Subcutaneous abdominal adipose tissue (tissue), 5 donors: ENCODE results near the gene IER2.
"Not testable (repeated sequence)": the region's sequence is repeated elsewhere in the genome, so short reads cannot be mapped to it uniquely, and the experiment has no call there.

ENCODE experiments used
- H3K27ac ChIP-seq: one replicate; pipeline ENCODE4 v1.7.0; 2013; ENCODE audit warnings: low read depth, mild to moderate bottlenecking, inconsistent platforms, low read length, moderate library complexity
- H3K27me3 ChIP-seq, 5 donors: one replicate each; pipeline ENCODE4 v1.7.0; 2013; ENCODE audit warnings: low read length in 5 of 5, inconsistent platforms in 1 of 5; ENCODE audit not compliant: control insufficient read depth in 5 of 5, insufficient read depth in 4 of 5
- H3K36me3 ChIP-seq, 5 donors: one replicate each; pipeline ENCODE4 v1.7.0; 2013; ENCODE audit warnings: low read length in 5 of 5; ENCODE audit not compliant: control insufficient read depth in 5 of 5, insufficient read depth in 5 of 5
- H3K4me1 ChIP-seq, 5 donors: one replicate each; pipeline ENCODE4 v1.7.0; 2013; ENCODE audit warnings: low read length in 5 of 5, mild to moderate bottlenecking in 3 of 5, moderate library complexity in 1 of 5; ENCODE audit not compliant: control insufficient read depth in 5 of 5, insufficient read depth in 5 of 5
- H3K4me3 ChIP-seq, 5 donors: one replicate each; pipeline ENCODE4 v1.7.0; 2013; ENCODE audit warnings: low read length in 5 of 5, low read depth in 1 of 5
- H3K9ac ChIP-seq, 5 donors: one replicate each; pipeline ENCODE4 v1.7.0; 2013; ENCODE audit warnings: low read length in 5 of 5, mild to moderate bottlenecking in 4 of 5, moderate library complexity in 3 of 5
- H3K9me3 ChIP-seq, 5 donors: one replicate each; pipeline ENCODE4 v1.7.0; 2013; ENCODE audit warnings: low read length in 5 of 5; ENCODE audit not compliant: control insufficient read depth in 5 of 5
- donor health status: healthy.
- donor health status: healthy.
- donor health status: healthy.
- donor health status: healthy.
- donor health status: healthy.

Gene IER2

DNA sequence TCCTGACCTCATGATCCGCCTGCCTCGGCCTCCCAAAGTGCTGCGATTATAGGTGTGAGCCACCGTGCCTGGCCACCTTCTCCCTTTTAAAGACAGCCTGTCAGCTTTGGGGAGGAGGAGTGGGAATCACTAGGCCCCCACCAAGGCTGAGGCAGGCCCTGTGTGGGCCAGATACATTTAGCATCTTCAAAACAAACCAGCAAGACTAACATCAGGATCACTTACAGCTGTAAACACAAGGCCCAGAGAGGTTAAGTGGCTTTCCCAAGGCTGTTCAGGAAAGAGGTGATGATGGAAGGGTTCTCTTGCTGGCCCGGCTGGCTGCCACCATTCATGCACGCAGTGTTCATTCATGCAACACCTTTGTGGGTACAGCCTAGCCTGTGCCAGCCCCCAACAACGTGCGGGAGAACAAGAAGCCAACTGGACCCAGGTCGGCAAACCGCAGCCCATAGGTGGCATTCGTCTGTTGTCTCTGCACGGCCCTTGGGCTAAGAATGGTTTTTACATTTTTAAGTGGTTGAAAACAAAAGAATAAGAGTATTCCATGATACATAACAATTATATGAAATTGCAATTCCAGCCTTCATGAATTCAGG is 23.0 kb downstream of the IER2 start:
- Histone ChIP-seq H3K9ac (no peak overlapping the region), H3K4me1 (peaks cover 2 to 25% (median 13%) of the 10 kb centered on the region in 5 donors), H3K4me3 (no peak overlapping the region), H3K36me3 (no peaks in the 10 kb centered on the region), H3K9me3 (no peaks in the 10 kb centered on the region), H3K27me3 (no peaks in the 10 kb centered on the region), H3K27ac (peak overlapping the region; percentile 50)

DNA sequence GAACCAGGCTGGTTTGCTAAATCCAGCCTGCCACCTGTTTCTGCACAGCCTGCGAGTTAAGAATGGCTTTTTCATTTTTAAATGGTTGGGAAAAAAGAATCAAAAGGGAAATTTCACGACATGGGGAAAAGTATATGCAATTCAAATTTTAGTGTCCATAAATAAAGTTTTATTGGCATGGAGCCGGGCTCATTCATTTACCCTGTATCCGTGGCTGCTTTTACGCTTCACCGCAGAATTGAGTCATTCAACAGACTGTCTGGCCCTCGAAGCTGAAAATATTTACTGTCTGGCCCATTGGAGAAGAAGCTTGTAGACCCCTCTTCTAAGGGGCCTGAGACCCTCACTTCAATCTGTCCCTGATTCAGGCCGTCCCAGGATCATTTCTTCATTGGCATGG is 26.1 kb downstream of the IER2 start:
- Histone ChIP-seq H3K27ac (no peak overlapping the region), H3K27me3 (no peaks in the 10 kb centered on the region), H3K4me1 (peaks cover 0 to 18% (median 13%) of the 10 kb centered on the region in 5 donors), H3K4me3 (no peak overlapping the region), H3K9ac (no peak overlapping the region), H3K9me3 (no peaks in the 10 kb centered on the region), H3K36me3 (no peaks in the 10 kb centered on the region)

DNA sequence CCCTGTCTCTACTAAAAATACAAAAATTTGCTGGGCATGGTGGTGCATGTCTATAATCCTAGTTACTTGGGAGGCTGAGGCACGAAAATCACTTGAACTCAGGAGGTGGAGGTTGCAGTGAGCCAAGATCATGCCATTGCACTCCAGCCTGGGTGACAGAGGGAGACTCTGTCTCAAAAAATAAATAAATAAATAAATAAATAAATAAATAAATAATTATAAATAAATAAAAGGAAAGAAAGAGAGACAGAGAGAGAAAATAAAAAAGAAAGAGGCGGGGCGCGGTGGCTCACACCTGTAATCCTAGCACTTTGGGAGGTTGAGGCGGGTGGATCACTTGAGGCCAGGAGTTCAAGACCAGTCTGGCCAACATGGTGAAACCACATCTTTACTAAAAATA is 27.4 kb downstream of the IER2 start:
- H3K9me3 ChIP-seq, H3K27ac ChIP-seq, H3K9ac ChIP-seq, H3K36me3 ChIP-seq, H3K27me3 ChIP-seq, H3K4me3 ChIP-seq: not testable (repeated sequence)
- H3K4me1 ChIP-seq, result peaks cover 0 to 21% (median 15%) of the 10 kb centered on the region in 5 donors

DNA sequence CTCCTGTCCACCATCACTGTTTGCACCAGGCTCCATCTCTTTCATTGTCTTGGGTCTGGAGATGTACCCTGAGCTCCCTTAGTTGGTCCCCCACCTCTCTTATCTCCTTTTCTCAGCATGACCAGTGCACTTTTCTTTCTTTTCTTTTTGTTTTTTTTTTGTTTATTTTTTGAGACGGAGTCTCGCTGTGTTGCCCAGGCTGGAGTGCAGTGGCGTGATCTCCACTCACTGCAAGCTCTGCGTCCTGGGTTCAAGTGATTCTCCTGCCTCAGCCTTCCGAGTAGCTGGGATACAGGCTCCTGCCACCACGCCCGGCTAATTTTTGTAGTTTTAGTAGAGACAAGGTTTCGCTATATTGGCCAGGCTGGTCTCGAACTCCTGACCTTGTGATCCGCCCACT is 28.1 kb downstream of the IER2 start:
- H3K9ac ChIP-seq, H3K4me3 ChIP-seq, H3K9me3 ChIP-seq, H3K27ac ChIP-seq, H3K36me3 ChIP-seq, H3K27me3 ChIP-seq: not testable (repeated sequence)
- peaks cover 0 to 15% (median 9%) of the 10 kb centered on the region in 5 donors for H3K4me1 ChIP-seq

DNA sequence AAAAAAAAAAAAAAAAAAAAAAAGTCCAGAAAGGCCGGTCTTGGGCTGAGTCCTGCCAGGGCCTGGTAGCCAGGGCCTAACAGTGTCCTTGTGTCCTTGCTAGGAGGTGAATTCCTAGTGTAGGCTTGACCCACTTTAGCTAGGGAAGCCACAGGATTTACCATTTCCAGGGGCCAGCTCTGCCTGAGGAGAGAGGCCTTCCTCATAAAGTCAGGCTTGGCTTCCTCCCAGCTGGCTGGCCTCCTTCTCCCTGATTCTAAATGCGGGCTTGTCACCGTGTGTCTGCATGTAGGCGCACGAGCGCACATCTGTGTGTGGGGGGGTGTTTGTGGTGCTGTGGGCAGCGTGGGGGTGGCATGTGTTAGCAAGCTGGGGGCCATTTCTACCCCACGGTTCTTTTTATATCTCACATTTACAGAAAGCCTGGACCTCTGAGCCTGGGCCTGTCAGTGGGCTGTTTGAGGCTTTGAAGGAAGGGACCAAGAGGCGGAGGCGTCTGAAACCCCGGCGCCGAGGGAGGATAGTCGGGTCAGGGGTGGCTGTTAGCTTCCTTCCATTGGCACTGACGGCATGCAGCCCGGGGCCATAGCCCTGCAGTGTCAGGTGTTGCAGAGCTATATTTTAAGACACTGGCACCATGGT is 31.7 kb downstream of the IER2 start:
- Histone ChIP-seq H3K36me3 (no peaks in the 10 kb centered on the region), H3K9me3 (no peaks in the 10 kb centered on the region), H3K4me3 (no peak overlapping the region), H3K9ac (peak overlapping the region in 1 of 5 donors; percentile 48), H3K4me1 (peaks cover 0 to 14% (median 9%) of the 10 kb centered on the region in 5 donors), H3K27me3 (no peaks in the 10 kb centered on the region), H3K27ac (no peak overlapping the region)

DNA sequence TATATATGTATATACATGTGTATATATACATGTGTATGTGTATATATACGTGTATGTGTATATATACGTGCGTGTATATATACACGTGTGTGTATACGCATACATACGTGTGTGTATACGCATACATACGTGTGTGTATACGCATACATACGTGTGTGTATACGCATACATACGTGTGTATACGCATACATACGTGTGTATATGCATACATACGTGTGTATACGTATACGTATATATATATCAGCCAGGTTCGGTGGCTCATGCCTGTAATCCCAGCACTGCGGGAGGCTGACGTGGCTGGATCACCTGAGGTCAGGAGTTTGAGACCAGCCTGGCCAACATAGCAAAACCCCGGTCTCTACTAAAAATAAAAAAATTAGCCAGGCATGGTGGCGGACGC is 34.7 kb downstream of the IER2 start:
- H3K36me3 ChIP-seq, result not testable (repeated sequence)

DNA sequence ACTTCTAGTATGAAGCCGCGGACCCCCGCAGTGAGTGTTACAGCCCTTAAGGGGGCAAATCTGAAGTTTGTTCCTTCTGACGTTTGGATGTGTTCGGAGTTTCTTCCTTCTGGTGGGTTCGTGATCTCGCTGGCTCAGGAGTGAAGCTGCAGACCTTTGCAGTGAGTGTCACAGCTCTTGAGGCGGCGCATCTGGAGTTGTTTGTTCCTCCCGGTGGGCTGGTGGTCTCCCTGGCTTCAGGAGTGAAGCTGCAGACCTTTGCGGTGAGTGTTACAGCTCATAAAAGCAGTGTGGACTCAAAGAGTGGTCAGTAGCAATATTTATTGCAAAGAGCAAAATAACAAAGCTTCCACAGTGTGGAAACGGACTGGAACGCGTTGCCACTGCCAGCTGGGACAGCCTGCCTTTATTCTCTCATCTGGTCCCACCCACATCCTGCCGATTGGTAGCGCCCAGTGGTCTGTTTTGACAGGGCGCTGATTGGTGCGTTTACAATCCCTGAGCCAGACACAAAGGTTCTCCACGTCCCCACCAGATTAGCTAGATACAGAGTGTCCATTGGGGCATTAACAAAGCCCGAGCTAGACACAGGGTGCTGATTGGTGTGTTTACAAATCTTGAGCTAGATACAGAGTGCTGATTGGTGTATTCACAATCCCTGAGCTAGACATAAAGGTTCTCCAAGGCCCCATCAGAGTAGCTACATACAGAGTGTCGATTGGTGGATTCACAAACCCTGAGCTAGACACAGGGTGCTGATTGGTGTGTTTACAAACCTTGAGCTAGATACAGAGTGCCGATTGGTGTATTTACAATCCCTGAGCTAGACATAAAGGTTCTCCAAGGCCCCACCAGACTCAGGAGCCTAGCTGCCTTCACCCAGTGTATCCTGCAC is 35.8 kb downstream of the IER2 start:
- not testable (repeated sequence) for H3K27ac ChIP-seq, H3K4me3 ChIP-seq, H3K27me3 ChIP-seq, H3K9me3 ChIP-seq, H3K9ac ChIP-seq, H3K36me3 ChIP-seq
- H3K4me1 ChIP-seq, result peaks cover 0 to 16% (median 9%) of the 10 kb centered on the region in 5 donors

More for the DNA sequence above, 34.7 kb downstream of the IER2 start:
- not testable (repeated sequence) for H3K4me3 ChIP-seq, H3K9ac ChIP-seq, H3K9me3 ChIP-seq, H3K27ac ChIP-seq, H3K27me3 ChIP-seq
- peaks cover 0 to 17% (median 9%) of the 10 kb centered on the region in 5 donors for H3K4me1 ChIP-seq

DNA sequence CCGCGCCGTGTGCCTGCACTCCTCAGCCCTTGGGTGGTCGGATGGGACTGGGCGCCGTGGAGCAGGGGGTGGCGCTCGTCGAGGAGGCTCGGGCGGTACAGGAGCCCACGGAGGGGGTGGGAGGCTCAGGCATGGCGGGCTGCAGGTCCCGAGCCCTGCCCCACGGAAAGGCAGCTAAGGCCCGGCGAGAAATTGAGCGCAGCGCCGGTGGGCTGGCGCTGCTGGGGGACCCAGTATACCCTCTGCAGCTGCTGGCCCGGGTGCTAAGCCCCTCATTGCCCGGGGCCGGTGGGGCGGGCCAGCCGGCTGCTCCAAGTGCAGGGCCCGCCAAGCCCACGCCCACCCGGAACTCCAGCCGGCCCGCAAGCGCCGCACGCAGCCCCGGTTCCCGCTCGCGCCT is 36.5 kb downstream of the IER2 start:
- H3K4me3 ChIP-seq, result not testable (repeated sequence)

DNA sequence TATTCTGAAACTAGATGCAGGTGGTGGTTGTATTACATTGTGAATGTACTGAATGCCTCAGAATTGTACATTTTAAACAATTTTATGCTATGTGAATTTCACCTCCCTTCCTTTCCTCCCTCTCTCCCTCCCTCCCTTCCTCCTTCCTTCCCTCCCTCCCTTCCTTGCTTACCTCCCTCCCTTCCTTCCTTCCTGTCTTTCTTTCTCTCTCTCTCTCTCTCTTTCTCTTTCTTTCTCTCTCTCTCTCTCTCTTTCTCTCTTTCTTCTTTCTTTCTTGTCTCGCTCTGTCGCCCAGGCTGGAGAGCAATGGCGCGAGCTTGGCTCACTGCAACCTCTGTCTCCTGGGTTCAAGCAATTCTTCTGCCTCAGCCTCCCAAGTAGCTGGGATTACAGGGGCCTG is 37.2 kb downstream of the IER2 start:
- Histone ChIP-seq H3K4me1 (peaks cover 0 to 3% (median 0%) of the 10 kb centered on the region in 5 donors), H3K27me3 (no peaks in the 10 kb centered on the region), H3K9me3 (no peaks in the 10 kb centered on the region), H3K27ac (no peak overlapping the region), H3K9ac (no peak overlapping the region), H3K36me3 (no peaks in the 10 kb centered on the region), H3K4me3 (no peak overlapping the region)

More for the DNA sequence above, 36.5 kb downstream of the IER2 start:
- H3K27ac ChIP-seq, H3K27me3 ChIP-seq, H3K9ac ChIP-seq, H3K36me3 ChIP-seq, H3K9me3 ChIP-seq, H3K4me1 ChIP-seq: not testable (repeated sequence)

DNA sequence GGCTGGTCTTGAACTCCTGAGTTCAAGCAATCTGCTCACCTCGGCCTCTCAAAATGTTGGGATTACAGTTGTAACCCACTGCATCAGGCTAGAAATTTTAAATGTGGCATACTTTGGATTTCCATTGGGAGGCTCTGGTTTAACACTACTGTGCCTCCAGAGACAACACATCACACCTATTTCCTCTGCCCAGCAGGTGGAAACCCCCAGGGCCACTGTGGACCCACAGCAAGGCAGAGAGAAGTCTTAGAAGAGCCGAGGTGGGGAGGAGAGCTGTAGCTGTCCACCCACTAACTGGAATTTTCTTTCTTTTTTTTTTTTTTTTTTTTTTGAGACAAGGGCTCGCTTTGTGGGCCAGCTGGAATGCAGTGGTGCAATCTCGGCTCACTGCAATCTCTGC is 39.4 kb downstream of the IER2 start:
- Histone ChIP-seq H3K4me1 (peaks cover 0 to 3% (median 0%) of the 10 kb centered on the region in 5 donors), H3K27me3 (no peaks in the 10 kb centered on the region), H3K9me3 (no peaks in the 10 kb centered on the region), H3K27ac (no peak overlapping the region), H3K4me3 (no peak overlapping the region), H3K9ac (no peak overlapping the region), H3K36me3 (no peaks in the 10 kb centered on the region)
